ENCODE data around the gene TEPSIN.

TEPSIN gene

GRCh38 chr17:81184555-81184954 lies 54.3 kb downstream of the TEPSIN start:
- DNase-seq (ENCODE audit: low read depth in 2 of 2), result no peak

GRCh38 chr17:81183807-81184206 lies 55.0 kb downstream of the TEPSIN start:
- no peak for DNase-seq (ENCODE audit: low read depth in 2 of 2)

GRCh38 chr17:81183316-81183715 lies 55.5 kb downstream of the TEPSIN start:
- DNase-seq (ENCODE audit: low read depth in 2 of 2), result no peak

GRCh38 chr17:81182596-81182995 lies 56.3 kb downstream of the TEPSIN start:
- DNase-seq (ENCODE audit: low read depth in 2 of 2), result no peak

GRCh38 chr17:81181811-81182185 lies 57.1 kb downstream of the TEPSIN start:
- DNase-seq (ENCODE audit: low read depth in 2 of 2), result no peak

- no peak for DNase-seq (ENCODE audit: low read depth in 2 of 2)
Measured at GRCh38 chr17:81180836-81181810, 57.7 kb downstream of the TEPSIN start.

- no peak for DNase-seq (ENCODE audit: low read depth in 2 of 2)
Measured at GRCh38 chr17:81179861-81180260, 59.0 kb downstream of the TEPSIN start.

GRCh38 chr17:81179220-81179619 lies 59.6 kb downstream of the TEPSIN start:
- no peak for DNase-seq (ENCODE audit: low read depth in 2 of 2)
